Measurements from ENCODE around the gene CRY2.

DNA sequence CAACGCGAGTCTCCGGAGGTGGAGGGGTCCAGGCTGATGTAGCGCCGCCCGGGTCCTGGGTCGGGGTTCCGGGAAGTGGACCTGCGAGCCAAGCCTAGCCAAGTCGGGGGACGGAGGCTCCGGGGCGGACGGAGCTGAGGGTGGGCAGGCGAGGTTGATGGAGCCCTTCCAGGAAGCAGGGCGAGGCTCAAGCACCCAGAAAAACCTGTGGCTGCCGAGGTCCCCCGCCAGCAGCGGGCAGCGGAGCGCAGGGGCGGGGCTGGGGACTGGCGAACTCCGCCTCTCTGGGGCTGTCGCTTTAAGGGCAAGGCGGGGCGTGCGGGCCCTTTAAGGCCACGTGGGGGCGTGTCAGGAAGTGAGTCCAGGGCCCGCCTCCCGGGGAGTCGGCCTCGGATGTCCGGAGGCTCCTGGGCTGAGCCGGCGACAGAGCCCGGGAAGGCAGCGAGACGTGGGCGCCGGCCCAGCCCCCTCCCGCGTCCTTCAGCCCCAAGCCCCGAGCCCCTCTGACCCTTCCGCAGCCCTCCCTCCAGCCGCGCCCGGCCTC lies 42.4 kb upstream of the CRY2 start, which contains the start of gene SLC35C1:
- no peak for TF ChIP-seq GATA3 (IDR thresholded peaks at IDR 0.05; ENCODE audit: low read depth, low read length)
- no peak for TF ChIP-seq GATA2 (IDR thresholded peaks at IDR 0.05; ENCODE audit: low read depth, low read length)

Measured in SH-SY5Y (cell line).